ENCODE data around the gene MAP1B.

MAP1B gene

GRCh38 chr5:72251386-72251785 is 144.1 kb downstream of the MAP1B start:
- DNase-seq (ENCODE audit: low spot score) = no peak

DNA sequence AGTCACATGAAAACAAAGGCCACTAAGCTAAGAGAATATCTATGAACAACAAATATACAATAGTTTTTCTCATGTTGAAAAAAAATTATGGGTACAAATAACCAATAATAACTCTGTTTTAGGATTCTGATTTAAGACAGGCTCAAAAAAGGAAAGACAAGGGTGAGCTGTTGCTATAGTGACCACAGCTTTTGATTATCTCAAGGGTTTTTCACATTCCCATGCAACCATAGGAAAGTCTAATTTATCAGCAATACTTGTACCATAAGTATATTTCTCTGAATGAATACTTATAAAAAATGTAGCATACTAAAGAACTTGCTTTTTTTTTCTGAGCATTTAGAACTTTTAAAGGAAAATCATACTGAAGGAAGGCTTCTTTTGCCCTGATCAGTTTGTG is 144.7 kb downstream of the MAP1B start:
- no peak for DNase-seq (ENCODE audit: low spot score)

GRCh38 chr5:72252574-72253155 is 145.4 kb downstream of the MAP1B start:
- no peak for DNase-seq (ENCODE audit: low spot score)

GRCh38 chr5:72255237-72255636 is 148.0 kb downstream of the MAP1B start:
- DNase-seq (ENCODE audit: low spot score) = no peak

GRCh38 chr5:72255670-72256069 is 148.4 kb downstream of the MAP1B start:
- DNase-seq (ENCODE audit: low spot score) = no peak

DNA sequence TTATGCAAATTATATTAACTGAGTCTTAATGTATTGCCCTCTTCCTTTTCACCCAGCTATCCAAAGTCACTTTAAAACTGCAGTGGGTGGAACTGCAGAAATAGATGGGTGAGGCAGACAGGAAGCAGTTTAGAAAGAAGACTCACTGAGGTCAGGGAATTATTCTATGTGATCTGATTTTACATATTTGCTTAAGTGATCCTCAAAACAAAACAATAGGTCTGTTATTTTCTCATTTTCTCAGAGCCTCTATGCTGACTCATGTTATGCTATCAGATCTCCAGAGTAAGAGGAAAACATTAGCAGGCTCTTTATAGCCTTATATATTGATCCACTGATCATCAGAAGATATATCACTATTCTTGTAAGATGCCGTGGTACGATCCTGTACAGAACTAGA is 149.3 kb downstream of the MAP1B start:
- DNase-seq (ENCODE audit: low spot score) = no peak
